Stimulated activated CD8-positive, alpha-beta memory T cell treated with anti-CD3 and anti-CD28 coated beads, Interleukin-15, amount 100 ng/mL, for 1 hour (primary cell): ENCODE results near the gene C2orf49.

ENCODE experiments used
- DNase-seq: peaks from one replicate; pipeline ENCODE4 v3.0.0-alpha.2; 2020; ENCODE audit warnings: low read depth

Gene C2orf49

DNA sequence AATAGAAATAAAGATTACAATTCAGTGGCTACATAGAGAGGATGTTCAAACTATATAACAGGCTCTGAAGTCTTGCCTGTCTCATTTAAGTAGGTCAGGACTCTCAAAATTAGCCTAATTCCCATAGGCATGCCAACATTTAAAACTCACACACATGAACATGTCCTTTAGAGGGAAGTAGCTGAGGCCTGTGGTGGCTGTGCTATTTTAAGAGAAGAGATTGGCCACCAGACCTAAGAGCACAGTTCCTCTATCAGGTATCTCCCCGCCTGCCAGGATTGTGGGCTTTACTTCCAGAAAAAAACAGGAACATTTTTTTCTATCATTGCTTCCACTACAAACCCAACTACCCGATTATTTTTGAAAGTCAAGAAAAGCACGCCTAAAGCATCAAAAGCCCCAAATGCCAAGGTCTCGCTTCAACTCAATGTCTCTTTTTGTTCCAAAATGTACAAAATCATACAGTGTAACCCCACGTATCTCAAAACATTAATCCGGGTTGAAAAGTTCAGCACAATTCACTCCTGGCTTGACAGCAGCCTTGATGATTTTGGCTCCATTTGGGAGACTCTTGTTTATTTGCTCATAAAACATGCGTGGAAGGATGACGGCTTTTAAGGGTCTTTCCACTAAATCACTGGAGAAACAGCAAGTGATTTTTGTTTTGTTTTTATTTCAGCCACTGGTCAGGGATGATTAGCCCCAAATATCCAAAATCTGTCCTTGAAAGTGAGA is 46.3 kb downstream of the C2orf49 start:
- DNase-seq, result no peak

- no peak for DNase-seq
These were observed 46.9 kb downstream of the C2orf49 start for GRCh38 chr2:105384216-105384615.

DNA sequence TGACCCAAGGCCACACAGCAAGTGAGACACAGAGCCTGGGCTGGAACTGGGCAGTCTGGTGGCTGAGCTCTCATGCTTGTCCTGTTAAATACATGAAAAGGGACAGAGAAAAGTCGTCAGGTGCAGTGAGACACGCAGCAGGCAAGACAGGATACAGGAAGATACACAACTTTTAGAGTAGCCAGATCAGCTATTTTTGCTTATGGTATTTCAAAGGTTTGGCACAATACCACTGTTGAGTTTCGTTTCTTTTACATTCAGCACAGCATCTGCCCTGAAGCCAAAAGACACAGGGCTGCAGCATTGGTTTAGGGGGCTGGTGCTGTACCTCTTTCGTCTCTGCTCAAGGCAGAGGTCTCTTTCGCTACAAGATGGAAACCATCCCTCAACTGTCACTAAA is 47.5 kb downstream of the C2orf49 start:
- no peak for DNase-seq

GRCh38 chr2:105385731-105386540 is 48.6 kb downstream of the C2orf49 start:
- DNase-seq, result no peak

GRCh38 chr2:105387225-105387624 is 49.9 kb downstream of the C2orf49 start:
- no peak for DNase-seq

DNA sequence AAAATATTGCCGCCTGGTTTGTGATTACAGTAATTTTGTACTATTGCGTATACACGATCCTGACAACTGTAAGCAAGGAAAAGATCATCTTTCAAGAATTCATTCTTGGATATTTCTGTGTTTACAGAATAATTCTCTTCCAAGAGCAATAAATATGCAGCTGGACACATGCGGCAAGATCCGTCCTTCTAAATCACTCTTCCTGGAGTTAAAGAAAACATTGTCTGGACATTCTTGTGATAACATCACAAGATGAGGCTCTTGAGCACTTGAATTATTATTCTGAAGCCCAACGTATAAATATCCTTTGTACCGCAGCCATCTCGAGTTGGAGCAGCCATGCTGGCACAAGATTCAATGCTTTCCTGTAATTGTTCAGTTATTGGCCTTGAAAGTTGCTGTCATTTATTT is 51.6 kb downstream of the C2orf49 start:
- DNase-seq, result no peak

- no peak for DNase-seq
These were observed 53.1 kb downstream of the C2orf49 start for GRCh38 chr2:105390454-105390853.

GRCh38 chr2:105391058-105391627 is 53.8 kb downstream of the C2orf49 start:
- no peak for DNase-seq

DNA sequence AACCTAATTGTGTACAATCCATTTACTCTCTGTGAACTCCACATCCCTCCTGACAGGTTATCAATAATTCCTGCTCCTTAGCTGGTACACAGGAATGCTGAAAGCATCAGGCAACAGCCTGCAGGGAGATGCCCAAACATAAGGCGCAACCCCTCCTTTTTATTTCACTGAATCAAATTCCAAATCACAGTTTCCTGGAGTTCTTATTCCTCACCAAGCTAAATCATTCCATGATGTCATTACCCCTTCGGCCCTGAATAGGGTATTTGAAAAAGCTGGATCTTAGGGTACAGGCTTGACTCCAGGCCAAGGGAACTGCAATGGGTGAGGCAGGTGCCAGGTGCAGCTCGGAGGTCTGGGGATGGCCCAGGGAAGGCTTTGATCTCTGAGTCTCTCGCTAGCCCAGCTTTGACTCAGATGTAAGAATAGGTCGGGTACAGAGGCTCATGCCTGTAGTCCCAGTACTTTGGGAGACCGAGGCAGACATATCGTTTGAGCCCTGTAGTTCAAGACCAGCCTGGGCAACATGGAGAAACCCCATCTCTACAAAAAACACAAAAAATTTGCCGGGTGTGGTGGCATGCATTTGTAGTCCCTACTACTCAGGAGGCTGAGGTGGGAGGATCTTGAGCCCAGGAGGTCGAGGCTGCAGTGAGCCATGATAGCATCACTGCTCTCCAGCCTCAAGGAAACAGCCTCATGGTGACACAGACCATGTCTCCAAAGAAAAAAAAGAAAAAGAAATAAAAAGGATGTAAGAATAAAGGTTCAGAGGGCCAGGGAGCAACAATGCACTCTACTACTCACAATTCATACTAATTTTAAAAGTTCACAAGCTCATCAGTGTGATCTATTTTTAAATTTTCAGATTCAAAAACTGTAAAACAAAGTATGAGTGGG is 54.7 kb downstream of the C2orf49 start:
- DNase-seq, result no peak

DNA sequence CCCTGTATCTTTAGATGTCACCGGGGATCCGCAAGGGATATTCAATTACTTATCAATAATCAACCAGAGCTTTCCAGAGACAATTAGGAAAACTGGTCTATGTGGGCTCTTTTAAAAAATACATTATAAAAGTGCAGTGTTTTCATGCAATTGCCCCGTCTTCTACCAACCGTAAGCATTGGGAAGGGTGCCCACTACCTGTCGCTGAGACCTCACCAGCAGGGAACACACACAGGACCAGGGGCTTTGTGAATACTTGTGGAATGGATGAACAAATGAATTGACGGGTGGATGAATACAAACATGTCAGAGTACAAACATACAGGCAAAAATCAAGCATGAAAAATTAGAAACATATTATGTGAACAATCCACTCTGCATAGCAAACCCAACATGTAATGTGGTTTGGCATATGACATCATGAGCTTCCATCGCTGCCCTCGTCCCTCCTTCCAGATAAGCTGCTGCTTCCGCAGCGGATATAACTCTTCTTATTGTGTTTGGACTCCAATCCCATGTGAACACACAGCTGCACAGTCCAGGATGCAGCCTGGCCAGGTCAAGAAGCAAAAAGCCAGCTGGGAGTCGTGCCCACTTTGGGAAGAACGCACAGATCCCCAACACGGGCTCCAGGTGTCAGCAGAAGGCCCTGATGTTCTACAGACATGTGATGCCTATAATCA is 56.2 kb downstream of the C2orf49 start:
- no peak for DNase-seq

DNA sequence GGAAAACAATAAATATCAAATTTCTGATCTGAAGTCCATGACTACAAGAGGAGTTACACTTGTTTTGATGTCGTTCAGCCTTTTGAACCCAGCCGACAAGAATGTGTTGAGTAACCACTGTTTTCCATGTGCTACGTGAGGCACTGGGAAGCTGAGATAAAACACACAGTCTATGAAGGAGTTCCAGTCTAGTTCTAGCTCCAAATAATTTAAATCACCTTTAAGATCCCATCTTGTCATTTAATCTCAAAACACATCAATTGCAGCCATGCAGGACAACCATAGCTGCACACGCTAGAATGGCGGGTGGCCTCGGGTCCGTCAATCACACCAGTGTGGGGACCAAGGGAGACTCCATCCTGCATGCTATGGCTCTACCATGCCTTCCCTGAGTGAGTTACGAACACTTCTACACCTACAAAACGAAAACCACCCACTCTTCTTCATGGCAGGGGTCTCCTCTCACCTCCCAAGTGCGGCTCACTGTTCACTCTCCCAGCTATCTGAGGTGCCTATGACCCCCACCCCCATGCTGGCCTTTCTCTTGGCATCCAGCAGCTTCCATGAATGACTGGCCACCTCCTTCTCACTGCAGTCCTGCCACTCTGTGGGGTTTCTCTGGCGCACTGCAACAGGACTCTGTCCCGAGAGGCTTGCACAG is 57.7 kb downstream of the C2orf49 start:
- DNase-seq, result no peak

GRCh38 chr2:105395691-105396090 is 58.4 kb downstream of the C2orf49 start:
- DNase-seq, result no peak

DNA sequence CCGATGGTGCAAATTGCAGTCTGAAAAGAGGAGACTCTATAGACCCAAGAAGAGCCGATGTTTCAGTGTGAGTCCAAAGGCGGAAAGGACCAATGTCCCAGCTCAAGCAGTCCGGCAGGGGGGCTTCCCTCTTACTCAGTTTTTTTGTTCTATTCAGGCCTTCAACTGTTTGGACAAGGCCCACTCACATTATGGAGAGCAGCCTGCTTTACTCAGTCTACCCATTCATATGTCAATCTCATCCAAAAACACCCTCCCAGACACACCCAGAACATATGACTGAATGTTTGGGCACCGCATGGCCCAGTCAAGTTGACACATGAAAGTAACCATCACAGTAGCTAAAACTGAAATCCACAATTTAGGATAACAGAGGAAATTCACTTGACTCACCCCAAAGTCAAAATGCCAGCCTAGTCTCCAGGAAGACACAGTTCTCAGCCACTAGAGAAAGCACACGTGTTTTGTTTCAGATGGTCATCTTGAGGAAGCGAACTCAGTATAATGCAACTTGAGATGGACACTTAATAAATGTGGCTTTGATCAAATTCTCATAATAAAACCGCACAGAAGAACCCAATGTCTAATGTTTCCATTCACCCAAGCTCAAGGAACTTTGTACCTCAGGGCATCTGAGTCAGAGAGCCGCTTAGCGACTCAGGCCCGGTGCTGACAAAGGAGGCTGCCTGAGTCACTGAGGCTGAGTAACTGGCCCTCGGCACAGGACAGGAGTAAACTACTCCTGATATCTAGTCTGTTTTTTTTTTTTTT is 59.1 kb downstream of the C2orf49 start:
- DNase-seq, result no peak

DNA sequence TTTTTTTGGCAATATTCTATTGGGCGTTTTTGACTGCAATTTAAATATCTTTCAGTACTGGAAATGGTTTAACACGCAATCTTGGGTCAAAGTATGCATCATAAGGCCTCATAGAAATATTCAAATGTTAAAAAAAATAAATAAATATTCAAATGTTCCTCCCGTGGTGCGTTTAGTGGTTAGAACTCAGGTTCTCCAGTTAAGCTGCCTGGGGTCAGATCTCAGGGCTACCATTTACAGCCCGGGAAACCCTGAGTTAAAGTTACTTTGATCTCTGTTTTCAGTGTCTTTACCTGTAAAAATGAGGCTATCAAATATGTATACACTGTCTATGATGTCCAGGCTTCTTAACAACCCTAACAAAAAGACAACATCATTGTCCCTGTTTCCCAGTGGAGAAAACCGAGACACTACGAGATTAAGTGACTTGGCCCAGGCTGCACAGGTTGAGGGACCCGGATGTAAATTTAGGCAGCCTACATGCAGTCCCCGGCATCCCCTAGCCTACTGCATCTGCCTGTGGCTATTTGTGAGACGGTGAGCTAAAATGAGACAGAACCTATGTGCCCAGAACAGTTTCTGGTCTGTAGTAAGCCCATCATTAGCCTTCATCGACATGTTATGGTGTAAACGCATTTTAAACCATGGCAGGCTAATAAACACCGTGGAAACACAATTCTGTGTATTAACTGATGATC is 59.8 kb downstream of the C2orf49 start:
- DNase-seq, result no peak

GRCh38 chr2:105397953-105398335 is 60.6 kb downstream of the C2orf49 start:
- no peak for DNase-seq

- peak; percentile 34 for DNase-seq
These were observed 61.2 kb downstream of the C2orf49 start, which contains the start of gene FHL2 for GRCh38 chr2:105398336-105399206. Gene FHL2 (minus strand): TSS chr2:105399051. CDS start chr2:105386516, 12,535 bp downstream.
